ENCODE measurements around the gene ITPRID2.

ITPRID2 gene

DNA sequence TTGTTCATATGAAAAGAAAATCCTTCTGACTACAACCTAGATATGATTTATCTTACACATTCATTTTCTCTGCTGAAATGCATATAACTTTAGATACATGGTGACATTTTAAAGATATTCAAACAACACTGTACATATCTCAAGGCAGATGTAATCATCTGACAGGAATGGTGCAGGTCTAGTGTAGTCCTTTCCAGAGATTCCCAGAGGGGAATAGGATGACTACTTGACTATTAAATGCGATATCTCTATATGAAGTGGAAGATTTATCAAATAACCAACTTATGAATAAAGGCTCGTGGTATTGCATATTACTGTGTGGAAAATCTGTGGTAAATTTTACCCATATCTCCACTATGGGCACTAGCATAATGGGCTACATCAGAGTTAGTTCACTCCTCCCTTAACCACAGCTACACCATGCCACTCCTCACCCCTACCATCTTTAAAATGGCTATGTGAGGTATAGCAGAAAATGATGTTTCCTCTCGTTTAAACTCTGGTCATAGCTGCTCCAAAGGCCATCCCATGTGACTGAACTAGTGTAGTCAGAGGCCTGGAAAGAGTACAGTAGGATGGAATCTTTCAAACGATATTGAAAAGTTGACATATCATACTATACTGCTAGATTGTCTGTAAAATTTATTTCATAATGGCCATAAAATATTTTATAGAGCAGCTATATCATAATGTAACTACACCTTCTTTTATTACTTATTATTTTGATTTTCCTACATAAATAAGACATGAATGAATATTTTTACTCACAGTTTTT lies 9.1 kb upstream of the ITPRID2 start:
- no peak for DNase-seq

DNA sequence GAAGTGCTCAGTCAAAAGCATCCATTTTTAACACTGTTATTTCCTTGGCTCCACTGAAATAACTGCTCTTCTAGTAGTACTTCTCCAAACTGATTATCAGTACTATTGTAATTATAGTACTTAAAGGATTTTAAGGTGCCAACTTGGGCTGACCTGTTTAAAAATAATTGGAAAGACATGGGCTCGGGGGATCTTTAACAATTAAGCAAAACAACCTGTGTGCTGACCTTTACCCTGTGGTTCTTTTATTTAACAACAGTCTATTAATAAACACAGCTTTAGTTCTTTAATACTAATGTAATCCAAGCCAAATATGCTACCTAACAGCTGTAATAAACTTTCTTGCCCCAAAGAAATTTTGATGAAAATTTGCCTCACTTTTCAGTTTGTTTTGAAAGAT lies 6.9 kb upstream of the ITPRID2 start:
- DNase-seq, result no peak

DNA sequence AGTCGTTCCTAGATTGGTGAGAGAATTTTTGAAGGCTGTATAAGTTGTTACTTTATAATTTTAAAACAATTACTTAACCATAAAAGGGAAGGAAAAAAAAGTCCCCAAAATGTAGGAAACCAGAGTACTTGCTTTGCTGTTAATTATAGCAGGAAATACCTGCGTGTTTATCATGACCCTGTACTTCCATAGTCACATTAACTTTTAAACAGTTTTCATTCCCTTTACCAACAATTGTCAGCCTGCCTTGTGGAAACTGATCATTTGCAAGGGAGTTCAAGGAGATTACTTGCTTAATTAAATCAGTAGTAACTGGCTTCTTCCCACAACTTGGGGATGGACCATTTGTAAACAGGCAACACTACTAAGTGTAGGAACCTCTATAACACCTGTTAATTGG lies 6.4 kb upstream of the ITPRID2 start:
- no peak for DNase-seq

DNA sequence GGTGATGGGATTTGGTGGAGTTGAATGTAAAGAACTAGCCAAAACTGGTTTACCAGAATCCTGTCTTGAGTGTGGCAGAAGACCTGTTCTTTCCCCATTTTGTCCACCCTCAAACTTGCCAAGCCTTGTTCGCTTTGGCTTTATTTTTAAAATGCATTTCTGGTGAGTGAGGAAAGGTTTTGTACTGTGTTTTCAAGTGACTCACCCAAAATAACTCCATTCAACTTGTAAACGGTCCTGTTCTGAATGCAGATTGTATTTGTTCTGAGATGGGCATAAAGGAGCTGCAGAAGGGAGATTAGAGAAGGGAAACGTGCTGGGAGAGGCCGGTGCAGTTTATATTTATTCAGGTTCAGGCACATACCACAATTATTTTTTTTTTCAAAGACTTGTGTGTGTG lies 5.3 kb upstream of the ITPRID2 start:
- DNase-seq, result no peak

DNA sequence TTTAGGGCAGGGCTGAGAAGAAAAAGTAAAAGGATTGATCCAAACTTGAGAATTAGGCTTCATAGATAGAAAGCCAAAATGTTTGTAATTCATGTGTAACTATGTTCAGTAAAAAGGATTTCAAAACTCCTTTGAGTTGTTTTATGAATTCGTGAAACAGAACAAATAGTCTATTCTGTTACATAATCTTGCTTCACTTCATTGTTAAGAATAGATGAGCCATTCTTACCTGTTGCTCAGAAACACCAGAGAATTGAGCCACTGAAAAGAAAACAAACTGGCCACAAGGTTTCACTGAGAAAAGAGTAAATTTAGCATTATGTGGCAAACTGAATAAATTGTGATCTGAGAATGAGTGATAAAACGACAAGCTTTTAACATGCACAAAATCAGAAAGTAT lies 4.5 kb upstream of the ITPRID2 start:
- no peak for DNase-seq

DNA sequence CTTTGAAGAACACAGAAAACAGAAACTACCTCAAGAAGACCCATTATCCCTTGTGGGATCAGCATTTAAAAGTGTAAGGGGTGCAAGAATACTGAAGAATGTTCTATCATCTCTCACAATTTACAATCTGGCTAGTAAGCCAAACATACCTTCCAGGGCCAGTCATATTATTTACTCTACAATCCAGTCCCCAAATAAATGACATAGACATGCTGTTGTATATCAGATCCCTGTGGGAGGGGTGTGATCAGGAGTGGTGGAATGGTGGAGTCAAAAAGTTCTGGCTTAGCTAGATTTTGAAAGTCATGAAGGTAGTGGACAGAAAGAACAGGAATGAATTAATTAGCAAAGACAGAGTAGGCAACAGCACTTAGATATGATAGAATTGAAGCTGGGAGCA lies 1.8 kb upstream of the ITPRID2 start:
- DNase-seq, result no peak

DNA sequence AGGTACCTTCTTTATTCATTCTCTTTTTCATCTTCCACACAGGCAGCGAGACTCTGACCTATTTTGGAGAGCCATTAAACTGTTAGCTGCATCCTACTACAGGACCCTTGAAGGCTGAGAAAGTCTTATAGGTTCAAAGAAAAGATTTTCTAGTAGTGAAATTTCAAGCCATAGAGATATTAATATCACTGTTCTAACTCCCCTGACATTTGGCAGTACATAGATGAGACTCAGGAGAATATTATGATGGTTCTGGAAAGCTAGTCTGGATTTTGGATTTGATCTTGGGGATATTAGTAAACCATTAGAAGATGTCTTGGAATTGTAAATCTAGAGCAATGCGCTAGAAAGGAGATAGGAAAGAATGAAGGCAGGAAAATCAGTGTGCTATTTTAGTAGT lies 1.3 kb upstream of the ITPRID2 start:
- no peak for DNase-seq

DNA sequence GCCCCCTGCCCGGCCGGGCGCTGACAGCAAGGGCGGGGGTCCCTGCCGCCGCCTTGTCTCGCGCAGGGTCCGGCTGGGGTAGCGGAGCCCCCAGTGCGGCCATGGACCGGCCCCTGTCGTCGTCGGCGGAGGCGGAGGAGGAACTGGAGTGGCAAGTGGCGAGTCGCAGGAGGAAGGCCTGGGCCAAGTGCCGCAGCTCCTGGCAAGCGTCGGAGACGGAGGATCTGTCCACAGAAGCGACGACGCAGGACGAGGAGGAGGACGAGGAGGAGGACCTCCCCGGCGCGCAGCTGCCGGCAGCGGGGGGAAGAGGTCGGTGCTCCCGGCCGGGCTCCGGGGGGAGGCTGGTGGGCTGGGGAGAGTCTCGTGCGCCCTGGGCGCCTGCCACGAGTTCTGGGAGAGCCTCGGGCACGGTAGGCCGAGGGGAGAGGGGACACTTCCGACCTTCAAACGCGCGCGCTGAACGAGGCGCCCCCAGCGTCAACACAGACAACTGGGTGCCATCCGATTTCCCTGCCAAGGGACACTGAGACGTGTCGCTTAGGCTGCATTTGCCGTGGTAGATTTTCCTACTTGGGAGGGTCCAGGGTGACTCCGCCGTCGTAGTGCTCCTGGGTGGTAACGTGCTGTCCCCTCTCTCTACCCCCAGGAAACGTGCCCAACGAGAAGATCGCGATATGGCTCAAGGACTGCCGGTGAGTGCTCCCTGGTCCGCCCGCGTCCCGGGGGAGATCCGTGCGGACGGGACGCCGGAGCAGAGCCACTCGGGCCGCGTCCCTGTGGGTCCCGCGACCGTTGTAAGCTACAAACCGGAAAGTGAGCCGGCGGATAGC lies 652 bp downstream of the ITPRID2 start:
- peak; percentile 57 for DNase-seq

DNA sequence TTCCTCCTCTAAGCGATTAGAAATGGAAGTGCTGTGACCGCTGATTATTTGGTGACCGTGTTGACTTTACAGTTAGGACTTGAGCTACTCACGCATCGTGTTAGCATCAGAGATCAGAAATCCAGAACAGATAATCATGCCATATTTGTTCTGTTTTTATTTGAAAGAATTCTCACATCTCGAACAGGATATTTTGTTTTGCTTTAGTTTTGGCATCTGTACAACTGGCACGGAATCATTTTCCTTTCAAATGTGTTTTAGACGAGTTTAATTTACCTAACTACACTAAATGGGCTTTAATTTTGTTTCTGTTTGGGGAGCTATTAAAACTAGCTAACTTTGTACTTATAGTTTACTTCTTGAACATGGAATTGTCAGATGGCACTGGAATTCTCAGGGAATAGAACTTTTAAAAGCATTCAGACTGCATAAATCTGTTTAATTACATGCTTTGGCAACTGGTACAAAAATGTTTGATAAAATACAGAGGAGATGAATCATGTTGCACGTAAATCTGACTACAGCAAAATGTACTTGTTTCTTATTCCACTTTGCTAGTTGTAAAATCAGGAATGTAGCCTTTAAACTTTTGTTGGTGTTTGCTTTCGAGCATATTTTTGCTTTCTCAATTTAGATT lies 1.4 kb downstream of the ITPRID2 start:
- no peak for DNase-seq

DNA sequence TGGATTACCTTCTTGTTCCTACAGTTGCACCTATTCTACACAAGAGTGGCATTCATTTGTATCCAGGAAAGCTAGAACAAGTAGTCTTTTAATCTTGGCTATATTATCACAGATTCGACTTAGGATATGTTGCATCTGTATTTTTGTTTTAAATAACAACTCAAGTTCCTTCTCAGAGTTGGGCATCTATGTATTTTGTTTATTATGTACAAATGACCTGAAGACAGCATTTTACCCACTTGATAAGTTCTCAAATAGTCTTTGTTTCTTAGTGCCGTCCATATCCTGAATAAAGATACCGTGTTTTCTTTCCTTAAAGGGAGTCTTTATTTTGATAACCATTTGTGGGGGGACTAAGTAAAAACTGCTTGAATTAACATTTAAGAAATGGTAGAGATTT lies 2.9 kb downstream of the ITPRID2 start:
- no peak for DNase-seq

DNA sequence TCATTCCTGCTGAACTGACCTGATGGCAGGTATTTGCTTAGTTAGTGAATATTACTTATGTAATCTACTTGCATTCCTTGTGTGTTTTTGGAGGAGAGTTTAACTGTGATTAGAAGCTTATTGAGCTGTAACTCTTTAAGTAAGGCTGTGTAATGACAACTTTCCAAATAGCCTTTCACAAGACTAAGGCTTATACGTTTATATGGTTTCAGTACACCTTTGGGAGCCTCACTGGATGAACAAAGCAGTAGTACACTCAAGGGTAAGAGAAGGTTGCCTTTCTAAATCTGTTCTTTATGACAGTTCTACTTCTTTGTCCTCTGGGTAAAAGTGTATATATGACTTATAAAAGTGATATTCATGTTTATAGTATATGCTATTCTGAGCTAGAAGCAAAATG lies 4.3 kb downstream of the ITPRID2 start:
- no peak for DNase-seq

DNA sequence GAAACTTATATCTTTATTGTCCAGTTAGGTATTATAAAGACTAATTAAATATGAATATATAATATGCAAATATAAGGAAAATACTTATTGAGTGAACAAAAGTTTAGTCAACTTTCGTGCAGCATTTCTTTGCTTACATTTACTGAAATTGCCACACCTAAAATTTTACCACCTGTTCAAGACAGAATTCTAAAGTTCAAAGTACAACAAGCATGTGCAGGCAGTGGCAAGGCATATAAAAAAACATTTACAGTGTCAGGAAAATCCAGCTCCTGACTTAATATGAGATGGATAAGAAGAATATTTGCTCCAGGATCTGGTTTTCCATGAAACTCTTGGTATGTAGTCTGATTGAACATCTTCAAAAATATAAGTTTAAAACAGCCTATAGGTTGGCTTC lies 4.8 kb downstream of the ITPRID2 start:
- DNase-seq, result no peak

DNA sequence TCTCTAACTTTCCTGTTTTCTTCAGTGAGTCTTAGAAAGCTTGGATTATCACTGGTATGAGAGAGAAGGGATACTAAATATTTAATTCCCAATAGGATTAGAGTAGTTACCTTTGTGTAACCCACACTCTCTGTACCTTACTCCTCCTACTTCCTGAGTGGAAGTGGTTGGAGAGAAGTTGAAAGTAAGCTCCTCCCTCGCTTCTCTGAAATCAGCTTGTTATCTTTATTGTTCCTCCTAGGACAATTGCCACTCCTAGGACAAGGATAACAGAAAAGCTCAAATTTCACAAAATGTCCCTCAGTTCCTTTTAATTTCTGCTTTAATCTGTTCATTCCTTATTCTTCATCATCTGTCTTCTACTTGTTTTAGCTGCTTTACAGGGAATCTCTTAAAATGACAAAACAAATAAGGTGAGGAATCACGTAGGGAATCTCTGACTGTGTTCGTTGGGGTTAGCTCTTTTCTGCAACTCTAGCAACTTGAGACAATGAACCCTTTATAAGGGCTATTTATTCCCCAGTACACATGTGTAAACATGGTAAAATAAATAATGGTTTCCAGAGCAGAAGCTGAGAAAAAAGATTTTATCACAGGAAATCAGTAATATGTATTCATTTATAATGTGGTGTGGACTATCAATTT lies 8.6 kb downstream of the ITPRID2 start:
- no peak for DNase-seq

DNA sequence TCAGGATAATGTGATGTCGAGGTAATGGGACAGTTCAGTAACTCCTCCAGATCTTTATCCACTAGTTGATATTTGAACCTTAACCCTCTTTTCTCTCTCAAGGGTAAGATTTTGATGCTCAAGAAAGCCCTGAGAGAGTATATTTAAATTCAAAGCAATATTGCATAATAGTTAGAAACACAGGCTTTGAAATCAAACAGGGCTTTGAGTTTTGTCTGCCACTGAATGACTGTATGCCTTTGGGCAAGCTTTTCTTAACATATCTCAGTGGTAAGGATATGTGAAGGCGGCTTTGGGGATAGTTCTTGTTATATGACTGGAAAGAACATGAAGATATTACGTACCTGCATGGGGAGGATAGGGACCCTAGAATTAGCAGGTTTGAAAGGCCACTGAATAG lies 11.1 kb downstream of the ITPRID2 start:
- DNase-seq, result no peak

DNA sequence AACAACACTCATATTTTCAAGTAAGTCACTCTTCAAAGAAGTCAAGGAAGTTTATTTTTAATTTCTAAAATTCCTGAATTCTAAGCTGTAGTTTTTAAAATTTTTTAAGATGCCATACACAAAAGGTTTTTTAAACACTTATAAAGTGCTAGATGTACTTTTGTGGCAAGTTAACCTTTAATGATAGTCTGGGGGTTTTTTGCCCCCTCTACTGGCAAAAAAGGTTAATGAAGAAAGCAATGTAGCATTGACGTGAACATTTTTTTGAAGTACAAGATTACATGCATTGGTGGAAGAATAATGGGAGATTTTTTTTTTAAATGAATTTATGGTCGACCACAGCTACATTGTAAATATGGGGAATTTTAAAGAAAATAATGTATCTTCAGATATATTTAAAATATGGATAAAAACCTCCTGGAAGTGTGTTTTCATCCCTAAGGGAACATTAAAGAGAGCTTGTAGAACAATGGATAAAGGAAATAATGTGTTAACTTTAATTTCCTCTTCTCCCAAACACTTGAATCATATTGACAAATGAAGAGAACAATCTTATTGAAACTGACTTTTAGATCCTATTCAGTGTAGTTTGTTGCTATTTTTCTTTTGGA lies 12.6 kb downstream of the ITPRID2 start:
- DNase-seq, result peak; percentile 16

DNA sequence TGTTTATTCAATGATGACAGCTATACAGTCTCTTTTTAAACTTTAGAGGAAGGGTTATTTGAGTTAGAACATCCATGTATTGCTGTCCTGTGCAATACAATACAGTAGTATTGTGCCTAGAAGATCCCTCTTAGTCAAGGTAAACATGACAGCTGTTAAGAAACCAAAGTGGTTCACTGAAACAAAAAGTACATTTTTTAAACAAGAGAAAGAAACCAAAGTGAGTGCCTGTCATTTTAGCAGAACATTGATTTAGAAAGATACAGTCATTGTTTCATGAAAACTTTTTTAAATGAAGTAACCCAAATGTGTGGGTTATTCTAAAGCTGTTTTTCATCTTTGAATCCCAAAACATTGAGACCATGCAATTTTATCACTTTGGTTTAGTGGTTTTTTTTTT lies 15.5 kb downstream of the ITPRID2 start:
- no peak for DNase-seq

DNA sequence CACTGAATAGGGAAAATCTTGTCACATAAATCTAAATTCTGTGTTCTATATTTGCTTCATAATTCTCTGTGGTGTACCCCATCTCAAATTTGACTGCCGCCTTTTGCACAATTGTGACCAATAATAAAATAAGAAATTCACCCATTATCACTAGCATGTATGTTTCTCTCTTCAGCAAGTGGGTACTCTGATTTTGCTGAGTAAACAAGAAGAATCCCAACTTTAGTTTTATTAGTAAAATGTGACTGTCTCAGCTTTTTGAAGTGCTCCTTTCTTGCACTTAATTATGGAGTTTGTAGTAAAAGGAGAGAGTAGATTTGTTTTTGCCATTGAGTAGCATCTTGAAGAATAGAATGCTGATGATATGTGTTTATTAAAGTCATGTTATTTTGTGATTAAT lies 16.1 kb downstream of the ITPRID2 start:
- no peak for DNase-seq

DNA sequence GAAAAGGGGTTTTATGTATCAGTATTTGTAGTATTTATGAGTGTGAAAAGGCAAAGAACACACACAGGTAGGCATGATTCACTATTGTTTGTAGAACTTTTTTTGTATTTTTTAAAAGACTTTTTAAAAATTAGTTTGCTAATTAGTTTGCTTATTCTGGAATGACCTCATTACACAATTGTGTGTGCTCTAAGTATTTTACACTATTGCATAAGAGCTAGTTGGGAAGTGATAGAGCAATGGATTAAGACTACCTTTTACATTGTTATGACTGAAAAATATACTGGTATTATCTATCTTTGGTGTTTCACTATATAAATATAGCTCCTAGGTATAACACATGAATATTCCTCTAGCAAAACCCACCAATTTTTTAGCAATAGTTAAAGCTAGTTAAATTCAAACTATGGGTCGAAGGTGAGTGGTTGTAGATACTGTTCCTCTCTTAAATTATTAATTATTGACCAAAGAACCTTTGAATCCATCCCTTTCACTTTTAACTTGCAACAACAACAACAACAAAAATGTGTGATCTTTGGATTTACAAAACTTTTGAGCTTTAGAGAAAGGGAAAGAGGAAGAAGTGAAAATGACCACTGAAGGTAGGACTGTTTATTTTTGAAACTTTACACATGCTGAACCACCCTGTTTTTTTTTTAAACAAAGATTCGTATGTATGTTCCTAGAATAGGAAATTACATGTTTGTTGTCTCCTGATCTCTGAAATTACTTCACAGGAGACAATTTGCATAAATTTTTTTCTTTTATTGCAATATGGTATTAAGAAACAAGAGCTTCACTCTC lies 18.7 kb downstream of the ITPRID2 start:
- DNase-seq, result no peak

DNA sequence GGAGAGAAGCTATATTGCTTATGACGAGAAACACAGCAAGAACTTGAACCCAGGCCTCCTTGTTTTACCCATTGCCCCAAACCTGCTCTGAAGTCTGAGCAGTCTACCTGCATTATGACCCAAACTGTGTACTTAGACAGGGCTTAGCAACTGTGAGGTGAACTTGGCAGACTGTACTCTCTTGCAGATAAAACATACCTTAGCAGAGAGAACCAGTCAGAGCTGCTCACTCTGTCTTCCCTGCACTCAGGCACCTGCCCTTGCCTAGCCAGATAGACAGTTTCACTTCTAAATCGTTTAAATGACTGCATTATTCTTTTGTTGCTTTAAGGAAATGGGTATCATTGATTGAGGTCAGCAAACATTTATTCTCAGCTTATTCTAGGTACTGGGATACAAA lies 20.3 kb downstream of the ITPRID2 start:
- no peak for DNase-seq

DNA sequence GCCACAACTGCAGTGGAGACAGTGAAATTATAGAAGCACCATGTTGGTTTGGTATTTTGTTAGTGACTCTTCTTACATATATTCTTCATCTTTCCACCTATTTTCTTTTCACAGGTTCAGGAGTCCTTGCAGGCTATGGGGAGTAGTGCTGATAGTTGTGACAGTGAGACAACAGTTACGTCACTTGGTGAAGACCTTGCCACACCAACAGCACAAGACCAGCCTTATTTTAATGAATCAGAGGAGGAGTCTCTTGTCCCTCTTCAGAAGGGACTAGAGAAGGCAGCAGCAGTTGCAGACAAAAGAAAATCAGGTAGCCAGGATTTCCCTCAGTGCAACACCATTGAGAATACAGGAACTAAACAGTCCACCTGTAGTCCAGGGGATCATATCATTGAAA lies 23.6 kb downstream of the ITPRID2 start:
- DNase-seq, result no peak

DNA sequence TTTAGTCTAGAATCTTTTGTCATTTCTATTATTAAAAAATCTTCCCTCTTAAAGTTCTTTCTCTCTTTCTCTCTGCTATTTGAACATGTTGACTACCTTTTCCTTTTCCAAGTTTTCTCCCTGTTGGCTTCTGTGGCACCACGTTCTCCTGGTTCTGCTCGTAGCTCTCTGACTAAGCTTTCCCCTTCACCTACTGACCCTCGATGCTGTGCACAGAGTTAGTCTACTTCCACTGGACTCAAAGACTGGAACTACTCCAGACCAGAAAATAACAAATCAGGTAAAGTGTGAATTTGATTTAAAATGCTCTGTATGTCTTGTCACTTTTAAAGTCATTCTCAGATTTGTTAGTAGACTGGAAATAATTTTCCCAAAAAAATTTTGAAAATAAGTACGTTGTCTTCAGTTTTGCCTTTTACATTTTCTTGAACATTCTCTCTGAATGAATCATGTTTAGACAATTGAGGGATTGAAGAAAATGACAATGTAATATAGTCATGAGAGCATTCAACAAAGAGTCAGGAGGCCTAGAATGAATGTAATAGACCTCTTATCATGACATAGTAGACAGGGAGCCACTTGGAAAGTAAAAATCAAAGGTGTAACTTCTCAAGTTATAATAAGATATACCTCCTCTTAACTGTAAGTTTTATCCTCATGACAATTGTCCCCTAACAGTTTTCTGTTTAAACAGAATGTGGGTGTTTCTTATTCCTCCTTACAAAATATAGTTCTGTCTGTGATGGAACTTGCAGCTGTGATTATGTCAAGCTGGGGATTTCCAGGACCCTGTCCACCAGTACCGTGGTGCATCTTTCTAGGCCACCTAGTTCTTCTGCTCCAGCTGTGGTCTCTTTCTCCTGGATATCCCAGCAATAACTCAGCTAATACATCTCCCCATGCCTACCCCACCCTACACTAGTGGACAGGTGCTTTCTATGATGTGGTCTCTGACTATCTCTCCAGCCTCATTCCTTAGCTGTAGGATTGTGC lies 25.5 kb downstream of the ITPRID2 start:
- DNase-seq, result no peak
